Activated T-helper 1 cell treated with Interleukin-2 at 50 U/mL for 16 hours (primary cell): ENCODE measurements around the gene ZNF281.

Experiments
- DNase-seq: peaks from one replicate; pipeline ENCODE4 v3.0.0-alpha.2; 2020; ENCODE audit warnings: low read depth

The ZNF281 gene

DNA sequence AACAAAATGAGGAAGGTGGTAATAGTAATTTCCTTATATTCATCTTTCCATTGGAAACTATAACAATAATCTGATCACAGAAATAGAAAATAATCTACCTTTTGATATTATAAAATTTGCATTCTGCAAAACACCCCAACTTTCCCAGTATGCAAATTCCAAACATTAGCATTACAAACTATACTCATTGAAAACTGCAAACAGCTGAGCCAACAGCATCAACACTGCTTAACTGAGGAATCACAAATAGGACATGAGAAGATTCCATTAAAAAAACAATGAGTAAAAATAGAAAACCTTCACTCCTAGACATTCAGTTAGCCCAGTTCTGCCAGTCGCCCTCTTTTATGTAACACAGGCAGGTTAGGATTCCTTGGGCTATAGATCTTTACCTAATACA lies 18.1 kb downstream of the ZNF281 start:
- DNase-seq: no peak

DNA sequence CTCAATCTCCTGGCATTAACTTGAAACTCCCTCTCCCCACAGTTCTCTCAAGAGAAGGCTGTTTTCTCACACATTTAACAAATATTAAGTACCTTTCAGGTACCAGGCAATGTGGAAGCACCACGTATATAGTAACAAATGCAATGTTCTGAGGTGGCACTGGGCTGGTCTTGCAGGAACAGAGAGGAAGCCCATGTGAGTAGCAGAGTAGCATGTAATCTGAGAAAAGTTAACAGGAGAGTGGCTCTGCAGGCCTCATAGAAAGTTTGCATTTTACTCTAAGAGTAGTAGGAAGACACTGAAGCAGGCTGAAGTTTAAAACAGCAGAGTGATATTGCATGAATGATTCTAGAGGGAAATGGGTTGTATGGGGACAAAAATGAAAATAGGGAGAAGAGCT lies 21.0 kb downstream of the ZNF281 start:
- no peak for DNase-seq

DNA sequence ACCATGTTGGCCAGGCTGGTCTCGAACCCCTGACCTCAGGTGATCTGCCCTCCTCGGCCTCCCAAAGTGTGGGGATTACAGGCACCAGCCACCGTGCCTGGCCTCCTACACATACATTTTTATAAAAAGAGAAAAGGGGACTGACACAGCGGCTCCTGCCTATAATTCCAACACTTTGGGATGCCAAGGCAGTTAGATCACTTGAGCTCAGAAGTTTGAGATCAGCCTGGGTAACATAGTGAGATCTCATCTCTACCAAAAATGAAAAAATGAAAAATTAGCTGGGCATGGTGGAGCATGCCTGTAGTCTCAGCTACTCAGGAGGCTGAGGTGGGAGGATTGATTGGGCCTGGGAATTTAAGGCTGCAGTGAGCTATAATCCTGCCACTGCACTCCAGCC lies 23.4 kb downstream of the ZNF281 start:
- no peak for DNase-seq

DNA sequence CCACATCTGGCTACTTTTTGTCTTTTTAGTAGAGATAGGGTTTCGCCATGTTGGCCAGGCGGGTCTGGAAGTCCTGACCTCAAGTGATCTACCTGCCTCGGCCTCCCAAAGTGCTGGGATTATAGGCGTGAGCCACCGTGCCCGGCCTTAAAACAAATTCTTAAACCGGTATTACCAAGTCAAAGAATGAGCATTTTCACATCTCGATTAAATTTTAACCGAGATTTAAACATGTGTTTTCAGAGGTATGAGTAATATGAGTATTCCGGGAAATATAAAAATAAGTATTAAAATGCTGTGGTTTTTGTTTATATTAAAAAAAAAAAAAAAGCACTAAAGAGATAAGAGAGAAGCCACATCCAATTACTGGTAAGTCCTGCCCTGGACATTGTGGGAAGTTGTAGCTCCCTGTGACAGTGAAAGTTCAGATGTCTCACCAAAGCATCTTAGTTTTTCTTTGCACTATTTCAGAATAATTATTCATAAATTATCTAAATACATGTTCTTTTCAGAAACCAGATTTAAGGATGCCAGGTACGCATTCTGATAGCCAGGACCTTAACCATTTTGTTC lies 24.9 kb downstream of the ZNF281 start:
- no peak for DNase-seq

DNA sequence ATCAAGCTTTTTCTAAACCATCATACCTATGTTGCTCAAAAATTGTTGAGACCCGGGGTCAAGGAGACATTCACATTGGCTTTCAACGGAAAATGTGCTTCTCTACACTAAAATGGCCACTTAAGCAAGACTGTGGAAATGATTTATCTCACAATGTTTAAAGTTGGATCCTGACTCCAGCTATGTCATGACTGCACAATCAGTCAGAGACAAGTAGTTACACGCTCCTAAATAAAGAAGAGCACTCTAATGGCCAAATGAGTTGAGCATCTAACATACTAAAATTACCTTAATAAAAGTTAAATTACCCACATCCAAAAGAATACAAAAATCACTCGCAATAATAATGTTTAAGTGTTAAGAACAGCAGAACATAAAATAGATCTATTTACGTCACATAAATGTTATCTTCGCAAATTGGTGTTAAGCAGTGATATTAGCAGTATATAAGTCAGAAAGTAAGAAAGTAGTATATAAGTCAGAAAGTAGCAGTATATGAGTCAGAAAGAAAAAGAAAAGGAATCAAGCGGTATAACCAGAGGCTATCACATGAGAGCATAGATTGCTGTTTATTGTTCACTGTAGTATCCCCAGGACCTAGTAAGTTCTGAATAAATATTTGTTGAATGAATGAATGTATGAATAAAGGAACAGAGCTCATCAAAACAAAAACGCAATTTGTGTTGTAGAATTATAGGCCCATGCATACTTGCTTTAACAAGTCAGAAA lies 28.4 kb downstream of the ZNF281 start:
- DNase-seq: no peak

DNA sequence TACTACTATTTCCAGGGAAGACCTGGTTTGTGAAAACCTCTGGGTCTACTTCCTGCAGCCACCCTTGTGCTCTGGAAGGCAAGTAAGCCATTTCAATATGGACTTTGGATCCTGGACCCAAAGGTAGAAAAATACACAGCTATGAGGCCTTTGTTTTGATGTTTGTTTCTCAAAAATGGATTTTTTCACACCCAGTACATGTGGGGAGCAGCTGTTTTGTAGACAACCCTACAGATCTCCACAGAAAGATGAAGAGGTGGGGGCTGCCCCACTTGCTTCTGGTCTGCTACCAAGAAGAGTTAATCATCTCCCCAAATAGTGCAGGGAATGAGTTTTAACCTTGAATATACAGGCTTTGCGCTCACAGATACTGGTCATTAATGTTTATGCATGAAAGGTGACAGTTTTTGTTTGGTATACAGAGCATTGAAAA lies 29.2 kb downstream of the ZNF281 start:
- DNase-seq: no peak

DNA sequence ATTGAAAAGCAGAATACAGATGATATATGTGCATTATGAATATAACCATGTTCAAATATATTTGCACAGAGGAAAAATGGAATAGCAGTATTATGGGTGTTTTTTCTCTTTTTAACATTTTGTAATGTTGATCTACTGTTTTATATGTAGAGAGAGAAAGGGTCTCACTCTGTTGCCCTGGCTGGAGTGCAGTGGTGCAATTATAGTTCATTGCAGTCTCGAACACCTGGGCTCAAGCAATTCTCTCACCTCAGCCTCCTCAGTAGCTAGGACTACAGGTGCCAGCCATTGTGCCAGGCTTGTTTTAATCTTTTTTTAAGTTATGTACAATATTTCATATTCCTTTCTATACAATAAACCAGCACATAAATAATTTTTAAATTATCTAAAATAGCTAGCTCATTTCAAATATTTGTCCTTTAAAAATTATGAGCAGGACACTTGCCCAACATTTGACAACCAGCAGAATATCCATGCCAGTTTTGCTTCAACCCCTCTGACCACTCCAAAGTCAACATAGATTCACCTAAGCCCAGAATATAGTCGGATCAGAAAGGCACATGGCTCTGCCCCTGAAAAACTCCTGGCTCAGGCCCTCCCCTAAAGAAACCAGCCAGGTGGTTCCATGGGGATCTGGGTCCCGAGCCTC lies 29.8 kb downstream of the ZNF281 start:
- no peak for DNase-seq

DNA sequence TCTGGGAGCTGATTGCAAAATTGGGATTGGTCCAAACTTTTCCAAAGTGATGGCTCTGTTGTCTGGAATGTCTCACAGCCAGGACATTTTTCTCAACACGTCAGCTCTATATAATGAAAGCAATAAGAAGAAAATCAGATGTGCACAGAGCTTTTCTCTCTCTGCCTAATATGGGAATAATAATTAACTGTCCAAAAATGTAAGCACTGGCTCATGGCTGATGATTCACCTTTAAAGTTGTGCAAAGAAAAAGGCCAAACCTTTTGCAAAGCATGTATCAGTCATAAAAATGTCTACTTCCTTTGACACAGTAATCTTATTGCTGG lies 30.4 kb downstream of the ZNF281 start:
- no peak for DNase-seq

DNA sequence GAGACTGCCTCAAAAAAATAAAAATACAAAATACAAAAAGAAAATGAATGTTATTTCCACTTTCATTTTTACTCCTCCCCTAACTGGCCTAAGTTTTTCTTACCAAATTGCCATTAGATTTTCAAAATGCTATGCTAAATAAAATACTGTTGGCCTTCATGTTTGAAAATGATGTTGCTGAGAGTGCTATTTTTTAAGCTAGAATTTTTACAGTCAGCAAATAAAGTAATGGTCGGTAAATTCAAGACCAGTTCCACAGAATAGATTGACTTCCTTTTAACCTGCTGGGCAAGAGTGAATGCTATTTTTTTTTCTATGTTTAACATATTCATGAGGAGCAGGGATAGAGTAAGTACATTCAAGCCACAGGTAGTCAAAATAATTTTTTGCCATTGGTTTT lies 31.7 kb downstream of the ZNF281 start:
- DNase-seq: no peak

DNA sequence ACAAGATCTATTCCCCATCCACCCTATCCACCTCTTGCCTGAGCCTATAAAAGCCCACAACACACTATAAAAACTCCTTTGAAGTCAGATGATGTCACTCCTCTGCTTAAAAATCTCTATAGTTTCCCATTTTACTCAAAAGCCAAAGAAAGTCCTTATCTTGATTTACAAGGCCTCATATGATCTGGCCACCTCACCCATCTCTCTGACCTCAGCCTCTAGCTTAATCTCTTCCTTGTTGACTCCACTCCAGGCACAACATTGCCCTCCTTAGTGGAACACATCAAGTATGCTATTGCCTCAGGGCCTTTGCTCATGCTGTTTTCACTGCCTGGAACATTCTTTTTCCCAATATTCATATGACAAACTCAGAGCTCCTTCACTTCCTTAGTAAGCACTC lies 33.3 kb downstream of the ZNF281 start:
- DNase-seq: no peak

DNA sequence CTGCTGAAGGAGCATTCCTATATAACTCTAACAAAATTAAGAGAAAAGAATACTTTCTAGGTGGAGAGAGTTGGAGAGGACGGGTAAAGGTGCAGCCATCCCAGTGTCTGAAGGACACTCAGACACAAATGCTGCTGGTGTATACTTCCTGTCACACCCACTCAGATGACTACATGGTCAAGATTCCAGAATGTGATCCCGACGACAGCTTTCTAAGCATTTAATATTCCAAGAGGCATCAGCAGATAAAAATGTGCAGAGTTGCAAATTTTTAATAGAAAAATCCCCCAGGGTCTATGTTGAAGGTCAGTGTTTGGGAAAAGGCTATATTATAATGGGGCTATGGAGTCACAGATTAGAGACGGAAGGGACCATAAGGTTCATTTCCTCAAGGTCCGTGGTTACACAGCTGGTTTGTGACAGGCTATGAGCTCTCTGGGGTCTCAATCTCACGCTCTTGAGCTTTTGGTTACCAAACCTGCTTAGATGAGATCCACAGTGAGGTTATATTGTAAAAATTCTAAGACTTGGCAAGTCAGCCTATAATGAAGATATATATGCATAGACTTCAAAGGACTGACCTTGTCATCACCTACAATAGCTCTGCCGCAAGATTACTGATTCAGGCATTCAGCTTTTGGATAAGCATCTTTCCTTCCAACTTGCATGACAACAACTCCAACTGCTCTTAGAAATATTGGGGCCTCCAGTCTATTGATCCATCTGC lies 35.1 kb downstream of the ZNF281 start:
- DNase-seq: no peak

DNA sequence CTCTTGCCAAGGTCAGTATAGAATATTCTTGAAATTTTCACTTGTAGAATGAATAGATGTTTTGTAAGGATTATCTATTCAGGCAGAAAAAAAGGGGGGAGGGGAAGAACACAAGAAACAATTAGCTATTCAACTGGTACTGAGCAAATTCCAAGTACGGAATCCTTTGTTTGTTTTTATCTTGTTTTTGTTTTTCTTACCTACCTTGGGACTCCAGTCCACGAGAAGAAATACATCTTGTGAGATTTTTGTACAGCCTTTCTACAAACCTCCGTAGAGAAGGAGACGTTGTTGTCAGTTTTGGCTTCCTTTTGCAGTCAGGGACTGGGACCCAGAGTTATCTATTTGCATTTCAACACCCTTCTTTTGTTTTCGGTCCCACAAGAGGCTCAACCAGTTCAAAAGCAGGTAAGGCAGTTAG lies 36.0 kb downstream of the ZNF281 start:
- DNase-seq: no peak

DNA sequence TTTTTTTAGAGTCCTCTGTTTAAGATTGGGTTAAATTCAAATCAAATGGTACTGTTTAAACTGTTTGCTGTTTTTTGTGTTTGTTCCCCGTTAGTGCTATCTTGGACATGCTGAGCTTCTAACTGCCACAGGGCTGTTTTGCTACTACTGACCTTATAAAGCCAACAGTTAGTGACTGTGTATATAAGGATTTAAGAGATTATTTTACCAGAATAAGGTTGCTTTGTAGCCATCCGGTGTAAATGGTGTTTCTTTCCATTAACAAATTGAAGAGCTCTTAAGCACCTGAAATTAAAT lies 37.0 kb downstream of the ZNF281 start:
- DNase-seq: no peak

DNA sequence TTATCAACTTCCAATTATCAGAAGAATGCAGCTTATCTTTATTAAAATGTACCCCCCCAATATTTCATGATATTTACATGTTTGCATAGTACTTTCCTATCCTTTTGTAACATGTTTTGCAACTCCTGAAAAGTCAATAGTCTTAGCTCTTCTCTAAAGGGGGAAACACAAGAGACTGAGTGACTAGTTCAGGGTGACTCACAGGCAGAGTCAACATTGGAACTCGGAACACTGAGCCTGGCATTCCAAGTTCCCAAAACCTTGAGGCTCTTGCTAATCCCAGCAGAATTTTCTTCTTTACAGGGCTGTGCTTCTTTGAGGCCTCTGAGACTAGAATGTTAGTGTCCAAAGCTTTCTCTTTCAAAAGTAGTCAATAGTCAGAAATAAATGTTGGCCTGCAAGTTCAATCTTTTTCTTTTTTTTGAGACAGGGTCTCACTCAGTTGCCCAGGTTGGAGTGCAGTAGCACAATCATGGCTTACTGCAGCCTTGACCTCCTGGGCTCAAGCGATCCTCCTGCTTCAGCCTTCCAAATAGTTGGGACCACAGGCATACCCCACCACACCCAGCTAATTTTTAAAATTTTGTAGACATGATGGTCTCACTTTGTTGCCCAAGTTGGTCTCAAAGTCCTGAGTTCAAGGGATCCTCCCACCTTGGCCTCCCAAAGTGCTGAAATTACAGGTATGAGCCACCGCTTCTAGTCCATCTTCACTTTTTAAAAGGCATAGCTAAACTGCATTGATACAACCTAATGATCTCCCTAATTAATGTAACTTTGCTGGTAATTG lies 37.5 kb downstream of the ZNF281 start:
- DNase-seq: no peak

DNA sequence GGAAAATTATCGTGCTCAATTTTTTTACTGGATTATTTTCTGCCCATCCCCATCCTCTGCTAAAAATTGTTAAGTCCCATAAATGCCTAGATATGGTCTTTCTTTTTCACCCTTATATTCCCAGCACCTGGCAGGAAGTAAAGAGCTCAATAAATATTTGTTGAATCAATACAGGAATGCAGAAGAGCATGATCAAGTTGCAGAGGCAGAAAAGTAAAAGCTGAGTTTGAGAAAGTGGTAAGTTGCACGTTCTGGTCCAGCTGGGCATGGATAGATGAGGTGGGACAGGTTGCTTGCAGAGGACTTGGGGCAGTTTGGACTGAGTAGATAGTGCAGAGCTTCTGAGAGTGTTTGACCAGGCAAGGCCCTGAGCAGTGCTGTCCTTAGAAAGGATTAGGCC lies 40.1 kb downstream of the ZNF281 start:
- no peak for DNase-seq

DNA sequence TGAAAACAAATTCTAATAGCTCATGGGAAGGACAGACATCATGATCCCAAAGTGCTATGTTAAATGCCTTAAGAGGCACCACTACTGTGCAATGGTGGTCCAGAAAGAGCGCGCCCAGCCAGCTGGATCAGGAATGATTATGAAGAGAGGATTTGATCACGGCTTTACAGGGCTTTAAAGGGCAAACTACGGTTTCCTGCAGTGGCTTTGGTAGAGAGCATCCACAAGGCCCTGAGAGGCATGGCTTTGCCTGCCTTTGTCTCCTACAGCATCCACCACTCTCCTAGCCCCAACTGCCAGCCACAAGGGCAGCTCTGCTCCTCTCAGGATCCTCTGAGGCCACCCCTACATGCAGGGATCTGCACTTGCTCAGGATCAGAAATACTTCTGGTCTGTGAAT lies 40.7 kb downstream of the ZNF281 start:
- DNase-seq: no peak

DNA sequence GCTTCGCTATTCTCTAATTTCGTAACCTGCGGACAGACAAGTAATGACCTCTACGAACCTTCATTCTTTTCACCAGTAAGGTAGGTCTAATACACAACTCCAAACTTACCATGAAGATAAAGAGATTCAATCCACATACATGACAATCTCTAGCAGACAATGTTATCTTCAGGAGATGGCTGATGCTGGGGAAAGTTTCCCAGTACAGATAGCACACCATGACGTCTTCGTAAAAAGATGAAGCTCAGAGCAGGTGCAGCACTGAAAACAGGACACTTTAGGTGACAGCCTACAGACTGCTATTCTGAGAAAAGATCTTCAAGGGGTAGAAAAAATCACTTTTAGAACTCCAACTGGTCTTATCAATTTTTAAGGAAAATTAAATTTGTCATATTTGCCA lies 41.3 kb downstream of the ZNF281 start:
- DNase-seq: no peak

DNA sequence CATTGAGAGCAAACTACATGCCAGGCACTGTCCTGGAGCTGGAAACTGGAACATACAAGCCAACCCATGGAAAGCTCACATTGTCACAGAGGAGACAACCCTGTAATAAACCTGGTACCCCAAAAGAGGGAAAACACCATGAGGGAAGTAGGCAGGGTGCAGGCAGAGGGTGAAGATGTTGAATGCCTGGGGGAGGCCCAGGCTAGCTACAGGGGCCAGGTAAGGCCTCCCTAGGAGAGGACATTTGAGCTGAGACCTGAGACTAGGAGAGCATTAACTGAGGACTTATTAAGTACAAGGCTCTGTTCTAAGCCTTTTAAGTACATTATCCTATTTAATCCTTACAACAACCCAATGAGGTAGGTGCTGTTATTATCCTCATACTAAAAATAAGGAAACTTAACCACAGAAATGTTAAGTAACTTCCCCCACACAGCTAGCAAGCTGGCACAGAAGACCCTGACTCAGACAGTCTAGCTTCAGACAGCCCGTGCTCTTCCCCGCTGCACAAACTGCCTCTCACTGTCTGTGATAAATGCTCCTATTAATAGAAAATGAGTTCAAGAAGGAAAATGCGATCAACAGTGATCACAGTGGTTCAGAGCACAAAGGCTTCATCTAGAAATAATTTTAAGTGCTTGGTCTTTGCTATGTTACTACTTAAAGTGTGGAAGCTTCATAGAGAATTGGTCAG lies 41.8 kb downstream of the ZNF281 start:
- no peak for DNase-seq

DNA sequence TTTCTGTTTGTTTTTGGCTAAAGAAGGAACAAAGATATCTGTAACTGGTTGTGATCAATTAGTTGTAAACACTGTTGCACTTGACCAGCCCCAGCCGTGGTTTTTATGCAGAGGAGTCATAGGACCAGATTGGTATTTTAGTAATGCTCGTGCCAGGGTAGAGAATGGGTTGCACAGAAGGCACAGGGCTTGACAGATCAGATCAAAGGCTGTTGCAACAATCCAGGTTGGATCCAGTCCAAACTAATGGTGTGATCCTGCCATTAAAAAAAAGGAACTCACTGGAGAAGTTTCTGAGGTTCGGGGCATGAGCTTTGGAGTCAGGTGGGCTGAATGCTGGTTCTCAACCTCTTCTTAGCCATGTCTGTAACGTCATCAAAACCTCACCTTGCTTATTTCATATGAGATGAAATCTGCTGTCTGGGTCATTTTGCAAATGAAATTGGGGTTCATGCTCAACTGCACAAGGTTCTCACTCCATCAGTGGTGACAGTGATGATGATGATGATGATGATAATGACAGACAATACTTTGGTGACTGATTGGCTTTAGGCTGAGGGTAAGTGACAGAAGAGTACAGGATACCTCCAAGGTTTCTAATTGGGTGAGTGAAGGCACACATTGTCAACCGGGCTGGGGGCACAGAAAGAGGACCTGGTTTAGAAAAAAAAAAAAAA lies 43.1 kb downstream of the ZNF281 start:
- no peak for DNase-seq

DNA sequence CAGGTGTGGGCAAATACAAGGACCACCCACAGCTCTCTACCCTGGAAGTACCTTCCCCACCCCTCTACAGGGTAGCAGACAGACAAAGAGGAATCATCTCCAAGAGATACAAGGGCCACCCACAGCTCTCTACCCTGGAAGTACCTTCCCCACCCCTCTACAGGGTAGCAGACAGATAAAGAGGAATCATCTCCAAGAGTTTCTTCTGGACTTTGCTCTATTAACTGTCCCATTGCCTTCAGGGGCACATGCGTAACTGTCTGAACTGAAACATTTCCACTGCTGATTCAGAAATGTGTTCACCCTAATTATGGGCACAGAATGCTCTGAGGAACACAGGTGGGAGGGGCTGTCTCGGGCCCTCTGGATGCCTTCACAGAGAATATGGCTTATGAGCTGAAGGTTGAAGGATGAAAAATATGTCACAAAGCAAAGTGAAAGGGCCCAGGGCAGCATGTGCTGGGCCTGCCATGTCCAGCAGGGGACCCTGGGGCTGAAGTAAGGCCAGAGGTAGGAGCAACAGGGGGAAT lies 43.9 kb downstream of the ZNF281 start:
- no peak for DNase-seq

DNA sequence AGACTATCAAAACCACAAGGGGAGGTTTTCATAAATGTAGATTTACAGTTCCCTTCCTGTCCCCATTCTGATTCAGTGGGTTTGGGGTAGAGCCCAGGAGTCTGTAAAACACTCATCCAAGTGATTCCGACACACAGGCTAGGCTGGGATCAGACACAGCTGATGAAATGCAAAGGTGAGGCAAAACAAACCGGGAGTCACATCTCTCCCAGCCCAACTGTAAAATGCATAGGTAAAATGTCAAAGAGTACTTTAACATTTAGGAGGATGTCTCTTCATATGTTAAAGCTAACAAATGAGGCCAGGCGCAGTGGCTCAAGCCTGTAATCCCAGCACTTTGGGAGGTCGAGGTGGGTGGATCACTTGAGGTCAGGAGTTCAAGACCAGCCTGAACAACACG lies 45.0 kb downstream of the ZNF281 start:
- no peak for DNase-seq
